ENCODE data around the gene NEDD4L.

The NEDD4L gene

DNA sequence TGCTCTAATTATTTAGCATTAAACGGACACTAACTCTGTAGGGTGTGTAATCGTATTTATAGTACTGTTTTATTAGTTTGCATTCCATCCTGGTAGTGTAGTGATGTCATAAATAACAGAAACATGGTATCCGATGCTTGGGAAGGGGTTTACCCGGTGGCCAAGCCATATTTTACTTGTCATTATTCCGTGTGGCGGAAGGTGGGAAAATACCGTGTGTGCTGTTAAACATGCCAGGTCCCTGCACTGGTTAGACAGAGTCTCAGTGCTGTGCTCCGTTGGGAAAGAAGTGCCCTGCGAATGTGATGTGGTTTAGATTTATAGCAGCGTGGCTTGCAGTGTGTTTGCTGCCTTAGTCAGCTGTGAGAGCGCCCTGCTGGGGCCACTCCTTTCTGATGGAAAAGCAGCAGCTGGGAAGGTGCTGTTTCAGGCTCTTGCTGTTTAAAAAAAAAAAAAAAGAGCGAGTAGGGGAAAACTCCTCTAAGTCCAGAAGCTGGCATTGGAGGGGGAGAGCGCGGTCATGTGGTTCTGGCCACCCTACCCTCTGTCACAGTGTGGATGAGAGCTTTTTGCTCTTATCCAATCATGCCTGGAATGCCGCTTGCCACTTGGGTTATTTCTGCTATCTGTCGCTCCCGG is 211.0 kb downstream of the NEDD4L start:
- DNase-seq = no peak
- H3K4me3 ChIP-seq (ENCODE audit: low read depth, low read length) = no peak overlapping the region

GRCh38 chr18:58255701-58256311 is 211.8 kb downstream of the NEDD4L start:
- no peak for TF ChIP-seq CTCF (IDR thresholded peaks at IDR 0.05; ENCODE audit: low read depth, low read length)
- no peak overlapping the region for H3K4me3 ChIP-seq (ENCODE audit: low read depth, low read length)
- no peak for DNase-seq
- no peaks in the 10 kb centered on the region for H3K36me3 ChIP-seq
- no peaks in the 10 kb centered on the region for H3K9me3 ChIP-seq
- no peaks in the 10 kb centered on the region for H3K4me1 ChIP-seq
- H3K27me3 ChIP-seq = no peaks in the 10 kb centered on the region

More for the DNA sequence above, 211.0 kb downstream of the NEDD4L start:
- Histone ChIP-seq H3K36me3 (no peaks in the 10 kb centered on the region), H3K4me1 (no peaks in the 10 kb centered on the region), H3K9me3 (no peaks in the 10 kb centered on the region), H3K27me3 (no peaks in the 10 kb centered on the region)
- no peak for TF ChIP-seq CTCF (IDR thresholded peaks at IDR 0.05; ENCODE audit: low read depth, low read length)

- DNase-seq = no peak
- Histone ChIP-seq H3K36me3 (no peaks in the 10 kb centered on the region), H3K4me1 (no peaks in the 10 kb centered on the region), H3K4me3 (ENCODE audit: low read depth, low read length) (no peak overlapping the region), H3K27me3 (no peaks in the 10 kb centered on the region), H3K9me3 (no peaks in the 10 kb centered on the region)
- no peak for TF ChIP-seq CTCF (IDR thresholded peaks at IDR 0.05; ENCODE audit: low read depth, low read length)
Measured at GRCh38 chr18:58256316-58257080, 212.5 kb downstream of the NEDD4L start.

GRCh38 chr18:58257461-58257860 is 213.4 kb downstream of the NEDD4L start:
- no peak overlapping the region for H3K4me3 ChIP-seq (ENCODE audit: low read depth, low read length)
- no peaks in the 10 kb centered on the region for H3K9me3 ChIP-seq
- no peak for TF ChIP-seq CTCF (IDR thresholded peaks at IDR 0.05; ENCODE audit: low read depth, low read length)
- H3K27me3 ChIP-seq = no peaks in the 10 kb centered on the region
- H3K36me3 ChIP-seq = no peaks in the 10 kb centered on the region
- DNase-seq = no peak
- no peaks in the 10 kb centered on the region for H3K4me1 ChIP-seq

- H3K36me3 ChIP-seq = no peaks in the 10 kb centered on the region
- H3K9me3 ChIP-seq = no peaks in the 10 kb centered on the region
- no peaks in the 10 kb centered on the region for H3K4me1 ChIP-seq
- no peak for TF ChIP-seq CTCF (IDR thresholded peaks at IDR 0.05; ENCODE audit: low read depth, low read length)
- no peak for DNase-seq
- no peak overlapping the region for H3K4me3 ChIP-seq (ENCODE audit: low read depth, low read length)
- no peaks in the 10 kb centered on the region for H3K27me3 ChIP-seq
Measured at GRCh38 chr18:58258692-58259342, 214.8 kb downstream of the NEDD4L start.
